Spleen (tissue), 7 donors: ENCODE measurements around the gene ACBD6.

Experiments
- POLR2A ChIP-seq, 3 donors: fragments of 450-650 bp; IDR thresholded peaks; one replicate each; pipeline ENCODE4 v1.5.1; 2017; ENCODE audit warnings: antibody characterized with exemption in 3 of 3, mild to moderate bottlenecking in 1 of 3
- TF ChIP-seq, protein P1 (sequence below), 11 experiments: fragments of 200-600 bp in 7 of 11; fragments of 450-650 bp in 4 of 11; sonication (generic) in 4 of 11; IDR thresholded peaks in 8 of 11; conservative IDR thresholded peaks in 3 of 11; 1 replicate in 7 of 11; 2 replicates in 4 of 11; pipeline versions ENCODE4 v1.4.0 to v1.8.0; 2016 to 2021; ENCODE audit warnings: antibody characterized with exemption in 11 of 11, inconsistent platforms in 4 of 11, mild to moderate bottlenecking in 1 of 11
- donor health status: DM: no; HTN: no; CAD: no; lungs with moderate emphysema.
- donor health status: DM: no; HTN: no; CAD: no.
- donor health status: DM: no; HTN: no; CAD: no.

DNA sequence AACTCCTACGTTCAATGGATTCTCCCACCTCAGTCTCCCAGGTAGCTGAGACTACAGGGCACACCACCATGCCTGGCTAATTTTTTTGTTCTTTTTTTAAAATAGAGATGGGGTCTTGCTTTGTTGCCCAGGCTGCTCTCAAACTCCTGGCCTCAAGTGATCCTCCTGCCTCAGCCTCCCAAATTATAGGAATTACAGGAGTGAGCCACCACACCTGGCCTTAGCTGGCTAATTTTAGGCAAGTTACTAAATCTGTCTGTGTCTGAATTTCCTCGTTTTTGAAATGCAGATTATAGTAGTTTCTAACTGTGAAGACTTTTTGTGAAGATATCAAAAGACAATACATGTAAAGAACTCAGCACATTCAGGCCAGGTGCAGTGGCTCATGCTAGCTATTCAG, 13.7 kb downstream of the ACBD6 start:
- TF ChIP-seq, protein P1, sequence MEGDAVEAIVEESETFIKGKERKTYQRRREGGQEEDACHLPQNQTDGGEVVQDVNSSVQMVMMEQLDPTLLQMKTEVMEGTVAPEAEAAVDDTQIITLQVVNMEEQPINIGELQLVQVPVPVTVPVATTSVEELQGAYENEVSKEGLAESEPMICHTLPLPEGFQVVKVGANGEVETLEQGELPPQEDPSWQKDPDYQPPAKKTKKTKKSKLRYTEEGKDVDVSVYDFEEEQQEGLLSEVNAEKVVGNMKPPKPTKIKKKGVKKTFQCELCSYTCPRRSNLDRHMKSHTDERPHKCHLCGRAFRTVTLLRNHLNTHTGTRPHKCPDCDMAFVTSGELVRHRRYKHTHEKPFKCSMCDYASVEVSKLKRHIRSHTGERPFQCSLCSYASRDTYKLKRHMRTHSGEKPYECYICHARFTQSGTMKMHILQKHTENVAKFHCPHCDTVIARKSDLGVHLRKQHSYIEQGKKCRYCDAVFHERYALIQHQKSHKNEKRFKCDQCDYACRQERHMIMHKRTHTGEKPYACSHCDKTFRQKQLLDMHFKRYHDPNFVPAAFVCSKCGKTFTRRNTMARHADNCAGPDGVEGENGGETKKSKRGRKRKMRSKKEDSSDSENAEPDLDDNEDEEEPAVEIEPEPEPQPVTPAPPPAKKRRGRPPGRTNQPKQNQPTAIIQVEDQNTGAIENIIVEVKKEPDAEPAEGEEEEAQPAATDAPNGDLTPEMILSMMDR (IDR thresholded peaks at IDR 0.05 in 8 of 11, conservative IDR thresholded peaks at IDR 0.05 in 3 of 11) = no peak
- TF ChIP-seq POLR2A (IDR thresholded peaks at IDR 0.05) = no peak
